Kasumi-1 (cell line): ENCODE measurements around the gene EN2.

Experiments used
- DNase-seq, 2 experiments: peaks; one replicate each; lab custom pipeline; 2025; lab: John Stamatoyannopoulos, UW

EN2 gene

GRCh38 chr7:155458111-155458877 is at the start of gene EN2:
EN2 (plus strand) TSS chr7:155458129; CDS start chr7:155458378, 249 bp downstream.
- DNase-seq: no peak

- DNase-seq: no peak
Observed at GRCh38 chr7:155408651-155409586, 49.0 kb upstream of the EN2 start.

- DNase-seq: no peak
Observed at GRCh38 chr7:155409980-155410379, 47.9 kb upstream of the EN2 start.

GRCh38 chr7:155410431-155410830 is 47.5 kb upstream of the EN2 start:
- DNase-seq: no peak

- DNase-seq: no peak
Observed at GRCh38 chr7:155411718-155412415, 46.1 kb upstream of the EN2 start.

- DNase-seq: peak; percentile 49 to 66
Observed at GRCh38 chr7:155412416-155413253, 45.3 kb upstream of the EN2 start.

- DNase-seq: no peak
Observed at GRCh38 chr7:155414547-155415492, 43.1 kb upstream of the EN2 start.

- no peak for DNase-seq
Observed at GRCh38 chr7:155416646-155417380, 41.1 kb upstream of the EN2 start.

GRCh38 chr7:155418304-155418703 is 39.6 kb upstream of the EN2 start:
- DNase-seq: no peak

- DNase-seq: no peak
Observed at GRCh38 chr7:155418941-155419755, 38.8 kb upstream of the EN2 start.

GRCh38 chr7:155420116-155420515 is 37.8 kb upstream of the EN2 start:
- DNase-seq: no peak

GRCh38 chr7:155422151-155422550 is 35.8 kb upstream of the EN2 start:
- no peak for DNase-seq

GRCh38 chr7:155422599-155423336 is 35.2 kb upstream of the EN2 start:
- DNase-seq: no peak

- DNase-seq: no peak
Observed at GRCh38 chr7:155423337-155424285, 34.3 kb upstream of the EN2 start.

GRCh38 chr7:155424301-155425010 is 33.5 kb upstream of the EN2 start:
- DNase-seq: no peak

GRCh38 chr7:155425011-155425340 is 33.0 kb upstream of the EN2 start:
- no peak for DNase-seq
